OCI-LY1 (cell line): ENCODE data around the gene PSMA5.

Source experiments
- H2AFZ ChIP-seq: fragments of 200-600 bp; sonication (generic), shearing (Covaris generic); 2 replicates; pipeline ENCODE4 v1.6.0; 2014; ENCODE audit warnings: antibody characterized with exemption, mild to moderate bottlenecking, low read length
- H3F3A ChIP-seq: fragments of 200-600 bp; sonication (generic), shearing (Covaris generic); 2 replicates; pipeline ENCODE4 v1.6.0; 2014; ENCODE audit warnings: mild to moderate bottlenecking, antibody characterized with exemption, low read length, moderate library complexity; ENCODE audit not compliant: insufficient read depth
- H3K27ac ChIP-seq: fragments of 200-600 bp; sonication (generic); 2 replicates; pipeline ENCODE4 v1.5.1; 2014; ENCODE audit warnings: low read length, mixed run types, mild to moderate bottlenecking, low read depth; ENCODE audit not compliant: poor library complexity, severe bottlenecking
- H3K27me3 ChIP-seq: fragments of 200-600 bp; sonication (generic); 2 replicates; pipeline ENCODE4 v1.6.0; 2014; ENCODE audit warnings: antibody characterized with exemption, mild to moderate bottlenecking, low read length, moderate library complexity; ENCODE audit not compliant: insufficient read depth
- H3K36me3 ChIP-seq: fragments of 200-600 bp; sonication (generic); 2 replicates; pipeline ENCODE4 v1.6.1; 2014; ENCODE audit warnings: mild to moderate bottlenecking, antibody characterized with exemption, low read length, moderate library complexity, mixed read lengths; ENCODE audit not compliant: insufficient read depth
- H3K4me1 ChIP-seq: fragments of 200-600 bp; sonication (generic); 2 replicates; pipeline ENCODE4 v1.5.1; 2014; ENCODE audit warnings: mild to moderate bottlenecking, low read length, moderate library complexity; ENCODE audit not compliant: insufficient read depth, severe bottlenecking
- H3K4me2 ChIP-seq: fragments of 200-600 bp; sonication (generic), shearing (Covaris generic); 2 replicates; pipeline ENCODE4 v1.6.1; 2014; ENCODE audit warnings: low read length
- H3K4me3 ChIP-seq: fragments of 200-600 bp; sonication (generic); 2 replicates; pipeline ENCODE4 v1.5.1; 2014; ENCODE audit warnings: low read length, low read depth, mild to moderate bottlenecking, mixed read lengths; ENCODE audit not compliant: poor library complexity, severe bottlenecking
- H3K79me2 ChIP-seq: fragments of 200-600 bp; shearing (Covaris generic); 2 replicates; pipeline ENCODE4 v1.6.1; 2016; ENCODE audit warnings: mixed run types, low read length, mixed read lengths; ENCODE audit not compliant: insufficient read depth
- H3K9ac ChIP-seq: fragments of 200-600 bp; sonication (generic), shearing (Covaris generic); 2 replicates; pipeline ENCODE4 v1.6.1; 2014; ENCODE audit warnings: mild to moderate bottlenecking, low read length, mixed read lengths
- H3K9me2 ChIP-seq: fragments of 200-600 bp; sonication (generic), shearing (Covaris generic); 2 replicates; pipeline ENCODE4 v1.6.1; 2014; ENCODE audit warnings: low read depth, mild to moderate bottlenecking, low read length, mixed read lengths
- H3K9me3 ChIP-seq: fragments of 200-600 bp; shearing (Covaris generic); 2 replicates; pipeline ENCODE4 v1.6.1; 2014; ENCODE audit warnings: low read length, mixed read lengths
- H4K20me1 ChIP-seq: fragments of 200-600 bp; sonication (generic), shearing (Covaris generic); 2 replicates; pipeline ENCODE4 v1.6.0; 2016; ENCODE audit warnings: mild to moderate bottlenecking, low read length; ENCODE audit not compliant: insufficient read depth
- EZH2 ChIP-seq: fragments of 200-600 bp; sonication (generic), shearing (Covaris generic); IDR thresholded peaks from 2 replicates; pipeline ENCODE4 v1.8.0; 2017; ENCODE audit warnings: borderline replicate concordance, mixed run types, mild to moderate bottlenecking, antibody characterized with exemption, low read length, moderate library complexity, mixed read lengths
- TF ChIP-seq, protein P1 (sequence below): fragments of 200-600 bp; sonication (generic), shearing (Covaris generic); IDR thresholded peaks from 2 replicates; pipeline ENCODE4 v1.5.1; 2017; ENCODE audit warnings: mild to moderate bottlenecking, antibody characterized with exemption, low read length, moderate library complexity, mixed read lengths

The PSMA5 gene

DNA sequence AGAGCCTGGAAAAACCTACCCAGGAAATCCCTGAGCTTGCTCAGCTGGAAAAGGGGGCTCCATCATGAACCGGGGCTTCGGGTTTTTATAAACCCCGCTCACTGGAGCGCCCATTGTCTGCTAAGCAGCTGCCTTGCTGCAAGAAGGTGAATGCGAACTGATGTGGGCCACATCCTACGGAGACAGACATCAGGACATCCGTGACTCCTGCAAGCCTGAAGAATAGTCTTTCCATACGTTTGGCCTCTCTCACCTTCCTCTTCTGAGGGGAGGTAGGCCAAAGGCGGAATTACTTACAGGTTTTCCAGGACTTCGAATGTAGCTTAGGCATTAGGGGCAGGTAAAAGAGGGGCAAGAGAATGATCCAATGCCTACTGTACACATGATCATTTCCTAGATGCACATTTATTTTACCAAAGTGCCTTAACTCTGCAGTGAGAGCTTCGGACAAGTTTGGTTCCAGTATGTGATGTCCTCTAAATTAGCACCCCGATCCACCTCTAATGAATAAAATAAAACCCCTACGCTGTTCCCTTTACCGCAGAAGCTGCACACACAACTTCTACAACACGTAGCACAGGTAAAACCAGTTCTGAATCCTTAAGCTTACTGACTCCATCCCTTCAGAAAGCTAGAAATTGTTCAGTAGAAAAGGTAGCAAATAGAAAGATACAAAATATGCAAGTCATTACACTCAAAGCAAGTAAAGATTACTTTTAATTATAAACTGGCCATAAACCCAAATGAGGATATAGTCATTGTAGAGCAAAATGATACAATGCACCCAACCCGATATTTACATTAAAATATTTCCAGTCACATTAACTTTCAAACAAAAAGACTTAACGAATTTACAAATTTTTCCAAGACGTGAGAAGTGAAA, 27.7 kb downstream of the PSMA5 start:
- Histone ChIP-seq H3K4me3 (peak overlapping the region; percentile 60), H3K36me3 (peaks cover 24% of the 10 kb centered on the region; the same call in 1 of the 2 replicates), H3K79me2 (no peaks in the 10 kb centered on the region), H3K9me3 (no peaks in the 10 kb centered on the region), H3F3A (no peaks in the 10 kb centered on the region), H3K4me2 (peak overlapping the region; percentile 78), H3K4me1 (peaks cover 11% of the 10 kb centered on the region), H3K9me2 (no peaks in the 10 kb centered on the region), H3K9ac (peak overlapping the region; percentile 45; the same call in 1 of the 2 replicates), H4K20me1 (no peaks in the 10 kb centered on the region), H2AFZ (no peak overlapping the region), H3K27me3 (no peaks in the 10 kb centered on the region), H3K27ac (no peak overlapping the region)
- TF ChIP-seq, protein P1, sequence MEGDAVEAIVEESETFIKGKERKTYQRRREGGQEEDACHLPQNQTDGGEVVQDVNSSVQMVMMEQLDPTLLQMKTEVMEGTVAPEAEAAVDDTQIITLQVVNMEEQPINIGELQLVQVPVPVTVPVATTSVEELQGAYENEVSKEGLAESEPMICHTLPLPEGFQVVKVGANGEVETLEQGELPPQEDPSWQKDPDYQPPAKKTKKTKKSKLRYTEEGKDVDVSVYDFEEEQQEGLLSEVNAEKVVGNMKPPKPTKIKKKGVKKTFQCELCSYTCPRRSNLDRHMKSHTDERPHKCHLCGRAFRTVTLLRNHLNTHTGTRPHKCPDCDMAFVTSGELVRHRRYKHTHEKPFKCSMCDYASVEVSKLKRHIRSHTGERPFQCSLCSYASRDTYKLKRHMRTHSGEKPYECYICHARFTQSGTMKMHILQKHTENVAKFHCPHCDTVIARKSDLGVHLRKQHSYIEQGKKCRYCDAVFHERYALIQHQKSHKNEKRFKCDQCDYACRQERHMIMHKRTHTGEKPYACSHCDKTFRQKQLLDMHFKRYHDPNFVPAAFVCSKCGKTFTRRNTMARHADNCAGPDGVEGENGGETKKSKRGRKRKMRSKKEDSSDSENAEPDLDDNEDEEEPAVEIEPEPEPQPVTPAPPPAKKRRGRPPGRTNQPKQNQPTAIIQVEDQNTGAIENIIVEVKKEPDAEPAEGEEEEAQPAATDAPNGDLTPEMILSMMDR = no peak
- TF ChIP-seq EZH2 = no peak

DNA sequence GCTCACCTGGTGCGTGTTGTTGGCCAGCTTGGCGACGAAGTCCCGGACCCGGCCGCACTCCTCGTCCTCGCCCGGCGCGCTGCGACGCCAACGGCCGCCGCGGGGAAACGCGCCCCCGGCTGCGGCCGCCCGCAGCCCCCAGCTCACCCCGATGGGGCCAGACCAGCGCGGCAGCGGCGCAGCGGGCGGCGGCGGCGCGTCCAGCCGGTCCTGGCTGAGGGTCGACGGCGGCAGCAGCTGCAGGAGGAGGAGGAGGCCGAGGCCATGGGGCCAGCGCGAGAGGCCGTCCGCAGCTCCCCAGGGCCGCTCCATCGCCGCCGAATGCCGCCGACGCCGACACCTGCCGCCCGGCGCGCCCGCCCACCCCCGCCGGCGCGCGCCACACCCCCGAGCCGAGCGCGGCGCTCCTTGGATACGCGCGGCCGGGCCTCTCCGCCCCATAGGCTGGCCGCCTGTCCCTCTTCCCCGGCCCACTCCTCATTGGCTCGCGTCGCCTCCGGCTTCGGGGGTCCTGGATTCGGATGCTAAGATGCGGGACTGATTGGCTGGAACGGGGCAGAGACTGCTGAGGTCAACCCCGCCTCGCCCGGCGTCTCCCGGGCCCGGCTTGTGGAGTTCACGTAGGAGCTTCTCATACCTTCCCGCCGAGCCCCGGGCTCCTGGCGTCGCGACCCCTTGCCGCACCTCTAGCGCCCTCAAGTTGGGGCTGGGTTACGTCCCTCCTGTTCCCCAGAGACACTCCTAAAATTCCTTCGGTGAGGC, 28.5 kb downstream of the PSMA5 start, which contains the start of gene SORT1:
Gene SORT1, minus strand, starts transcription at position 338 of the 762 bp plus-strand sequence. Its CDS starts 26 bp downstream, at position 312.
- Histone ChIP-seq H3K27ac (no peak within 1 kb of the TSS), H3K9ac (peak within 1 kb of the TSS; percentile 45; the same call in 1 of the 2 replicates), H3K27me3 (no peaks in the 10 kb centered on the region), H3K4me3 (peak within 1 kb of the TSS; percentile 60), H4K20me1 (no peaks in the 10 kb centered on the region), H2AFZ (no peak within 1 kb of the TSS), H3F3A (no peaks in the 10 kb centered on the region), H3K4me2 (peak within 1 kb of the TSS; percentile 78), H3K4me1 (peaks cover 11% of the 10 kb centered on the region), H3K79me2 (no peaks in the 10 kb centered on the region), H3K36me3 (peaks cover 18% of the 10 kb centered on the region; the same call in 1 of the 2 replicates), H3K9me3 (no peaks in the 10 kb centered on the region), H3K9me2 (no peaks in the 10 kb centered on the region)
- TF ChIP-seq, protein P1 = peak; percentile 7; the same call in 1 of the 2 replicates
- peak; percentile 75; the same call in 1 of the 2 replicates for TF ChIP-seq EZH2

DNA sequence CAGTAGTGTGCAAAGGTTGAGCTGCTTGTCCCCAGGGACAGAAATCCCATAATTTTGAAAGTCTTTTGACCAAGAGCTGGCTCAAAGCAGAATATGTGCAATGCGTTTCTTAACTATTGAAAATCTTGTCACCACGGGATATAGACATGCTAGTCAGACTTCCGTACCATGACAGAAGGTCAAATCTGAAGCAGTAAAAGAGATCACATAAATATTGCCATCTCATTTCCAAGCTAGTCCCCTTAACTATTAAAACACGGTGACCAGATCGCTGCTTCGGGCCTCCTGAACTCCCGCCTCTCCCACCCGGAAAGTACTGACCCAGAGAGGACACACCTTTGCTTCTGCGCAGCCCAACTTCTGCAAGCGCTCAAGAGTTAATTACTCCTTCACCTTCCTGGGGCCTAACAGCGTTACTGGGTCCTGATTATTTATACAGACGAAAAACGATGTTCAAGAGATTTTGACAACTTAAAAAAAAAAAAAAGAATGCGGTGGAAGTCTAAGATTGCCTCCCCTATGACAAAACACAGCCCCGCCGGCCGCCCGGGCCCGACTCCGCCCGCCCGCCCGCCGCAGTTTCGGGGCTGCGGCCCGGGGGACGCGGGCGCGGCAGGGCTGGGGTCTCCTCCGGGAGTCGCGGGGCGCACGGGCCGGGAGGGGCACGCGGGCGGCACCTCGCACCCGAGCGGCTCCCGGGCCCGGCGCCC, 29.2 kb downstream of the PSMA5 start:
- peak overlapping the region; percentile 60 for H3K4me3 ChIP-seq
- H2AFZ ChIP-seq = no peak overlapping the region
- H3K4me1 ChIP-seq = peaks cover 15% of the 10 kb centered on the region
- no peaks in the 10 kb centered on the region for H3K9me3 ChIP-seq
- H3K79me2 ChIP-seq = no peaks in the 10 kb centered on the region
- no peaks in the 10 kb centered on the region for H4K20me1 ChIP-seq
- no peaks in the 10 kb centered on the region for H3K27me3 ChIP-seq
- no peaks in the 10 kb centered on the region for H3K9me2 ChIP-seq
- H3K27ac ChIP-seq = no peak overlapping the region
- no peaks in the 10 kb centered on the region for H3F3A ChIP-seq
- H3K9ac ChIP-seq = no peak overlapping the region; the same call in 1 of the 2 replicates
- peaks cover 10% of the 10 kb centered on the region; the same call in 1 of the 2 replicates for H3K36me3 ChIP-seq
- H3K4me2 ChIP-seq = peak overlapping the region; percentile 78
- TF ChIP-seq, protein P1 = no peak
- no peak for TF ChIP-seq EZH2
